IMR-90 (cell line): ENCODE measurements around the gene YPEL1. TPM values are rescaled to one million over a fixed set of nuclear protein-coding genes. Genes with fewer than 3 reads are reported as not detected.

Source experiments
- ATAC-seq: fragments of 200-7000 bp; cut with Tn5 transposase; 2 replicates; pipeline ENCODE4 v1.9.1; 2020; ENCODE audit warnings: low read depth, mild to moderate bottlenecking, moderate library complexity
- BruUV-seq: library from RNA; stranded (reverse); fragments of 400-500 nt; replicated peaks from 2 replicates; lab custom pipeline; 2021; lab: Mats Ljungman, UMichigan
- CTCF ChIA-PET: fragments of 300-600 bp; formaldehyde crosslinking; extraction: SDS; loops from one replicate; lab custom pipeline; 2021; ENCODE audit warnings: antibody characterized with exemption; lab: Yijun Ruan, JAX
- POLR2A ChIA-PET: fragments of 300-600 bp; sonication (Branson Sonifier 250); formaldehyde crosslinking; loops from one replicate; lab custom pipeline; 2022; ENCODE audit warnings: antibody characterized with exemption; ENCODE audit not compliant: unreplicated experiment; lab: Charles Lee
- DNase-seq: peaks from one replicate; pipeline ENCODE4 v3.0.0; 2013
- H2AFZ ChIP-seq: replicated peaks from 2 replicates; pipeline ENCODE3; 2013; ENCODE audit warnings: low read length, mild to moderate bottlenecking; ENCODE audit not compliant: poor library complexity
- H2AK5ac ChIP-seq: 2 replicates; pipeline ENCODE4 v1.6.1; 2013; ENCODE audit warnings: low read depth, low read length, inconsistent platforms
- H2AK9ac ChIP-seq: replicated peaks from 2 replicates; pipeline ENCODE3; 2013; ENCODE audit warnings: mild to moderate bottlenecking, low read depth, low read length, moderate library complexity; ENCODE audit not compliant: poor library complexity
- H2BK120ac ChIP-seq: 2 replicates; pipeline ENCODE4 v1.6.1; 2013; ENCODE audit warnings: low read depth, low read length, inconsistent platforms
- H2BK15ac ChIP-seq: 3 replicates; pipeline ENCODE4 v1.6.1; 2013; ENCODE audit warnings: low read depth, low read length, inconsistent platforms
- H2BK20ac ChIP-seq: 2 replicates; pipeline ENCODE4 v1.6.1; 2013; ENCODE audit warnings: low read depth, mild to moderate bottlenecking, inconsistent platforms, low read length, moderate library complexity
- H2BK5ac ChIP-seq: 2 replicates; pipeline ENCODE4 v1.6.1; 2013; ENCODE audit warnings: mild to moderate bottlenecking, low read depth, low read length, inconsistent platforms; ENCODE audit not compliant: poor library complexity, severe bottlenecking
- H3K14ac ChIP-seq: replicated peaks from 2 replicates; pipeline ENCODE4 v1.6.1; 2013; ENCODE audit warnings: low read depth, low read length, inconsistent platforms
- H3K18ac ChIP-seq: 2 replicates; pipeline ENCODE4 v1.6.1; 2013; ENCODE audit warnings: low read depth, low read length, control low read depth
- H3K23ac ChIP-seq: 2 replicates; pipeline ENCODE4 v1.6.1; 2013; ENCODE audit warnings: low read depth, low read length, inconsistent platforms
- H3K27ac ChIP-seq: 2 replicates; pipeline ENCODE4 v1.5.1; 2013; ENCODE audit warnings: mild to moderate bottlenecking, control low read depth, low read length; ENCODE audit not compliant: insufficient read depth
- H3K27me3 ChIP-seq: 2 replicates; pipeline ENCODE4 v1.6.1; 2013; ENCODE audit warnings: low read length; ENCODE audit not compliant: control insufficient read depth, insufficient read depth
- H3K36me3 ChIP-seq: 2 replicates; pipeline ENCODE4 v1.6.1; 2013; ENCODE audit warnings: low read length, mixed read lengths; ENCODE audit not compliant: control insufficient read depth, insufficient read depth
- H3K4ac ChIP-seq: 2 replicates; pipeline ENCODE4 v1.6.1; 2013; ENCODE audit warnings: low read depth, low read length, inconsistent platforms
- H3K4me1 ChIP-seq: 2 replicates; pipeline ENCODE4 v1.6.1; 2013; ENCODE audit warnings: low read length, mixed read lengths; ENCODE audit not compliant: control insufficient read depth, insufficient read depth
- H3K4me2 ChIP-seq: 2 replicates; pipeline ENCODE4 v1.6.1; 2013; ENCODE audit warnings: low read depth, mild to moderate bottlenecking, control low read depth, low read length, moderate library complexity
- H3K4me3 ChIP-seq: 2 replicates; pipeline ENCODE4 v1.5.1; 2013; ENCODE audit warnings: low read depth, mild to moderate bottlenecking, control low read depth, low read length, moderate library complexity; ENCODE audit not compliant: insufficient read depth
- H3K56ac ChIP-seq: 2 replicates; pipeline ENCODE4 v1.6.1; 2013; ENCODE audit warnings: low read length, inconsistent platforms; ENCODE audit not compliant: insufficient read depth; ENCODE audit errors: extremely low read depth
- H3K79me1 ChIP-seq, 2 experiments: 2 replicates each; pipeline ENCODE4 v1.6.1; 2013; ENCODE audit warnings: low read length in 2 of 2, inconsistent platforms in 1 of 2, low read depth in 1 of 2
- H3K9ac ChIP-seq: 2 replicates; pipeline ENCODE4 v1.6.1; 2013; ENCODE audit warnings: low read depth, low read length, control low read depth
- H3K9me1 ChIP-seq: 2 replicates; pipeline ENCODE4 v1.6.1; 2013; ENCODE audit warnings: low read length, inconsistent platforms; ENCODE audit not compliant: insufficient read depth
- H3K9me3 ChIP-seq: 2 replicates; pipeline ENCODE4 v1.6.1; 2013; ENCODE audit warnings: low read length; ENCODE audit not compliant: control insufficient read depth, insufficient read depth
- H4K20me1 ChIP-seq: 2 replicates; pipeline ENCODE4 v1.6.1; 2013; ENCODE audit warnings: low read length, inconsistent platforms; ENCODE audit not compliant: insufficient read depth
- H4K5ac ChIP-seq: 2 replicates; pipeline ENCODE4 v1.6.1; 2013; ENCODE audit warnings: mild to moderate bottlenecking, low read depth, low read length, control low read depth
- H4K8ac ChIP-seq, 2 experiments: 2 replicates each; pipeline ENCODE4 v1.6.1; 2013; ENCODE audit warnings: low read depth in 2 of 2, low read length in 2 of 2, control low read depth in 1 of 2, inconsistent platforms in 1 of 2
- H4K91ac ChIP-seq: 2 replicates; pipeline ENCODE4 v1.6.1; 2013; ENCODE audit warnings: low read depth, low read length, inconsistent platforms; ENCODE audit not compliant: insufficient read depth
- BHLHE40 ChIP-seq: fragments of 150-350 bp; IDR thresholded peaks from 2 replicates; pipeline ENCODE4 v1.6.1; 2016; ENCODE audit warnings: mild to moderate bottlenecking, low read depth, low read length
- CEBPB ChIP-seq: IDR thresholded peaks from 2 replicates; pipeline ENCODE4 v1.6.1; 2012; ENCODE audit warnings: low read depth, low read length, improper control_type of control experiment
- CHD1 ChIP-seq: IDR thresholded peaks from 2 replicates; pipeline ENCODE4 v1.6.1; 2012; ENCODE audit warnings: low read depth, low read length, improper control_type of control experiment
- FOS ChIP-seq: fragments of 150-350 bp; IDR thresholded peaks from 2 replicates; pipeline ENCODE4 v1.6.1; 2016; ENCODE audit warnings: low read depth, low read length
- MAFK ChIP-seq: IDR thresholded peaks from 2 replicates; pipeline ENCODE4 v1.6.1; 2012; ENCODE audit warnings: low read depth, low read length, improper control_type of control experiment
- MAZ ChIP-seq: IDR thresholded peaks from 2 replicates; pipeline ENCODE4 v1.6.1; 2012; ENCODE audit warnings: low read depth, mild to moderate bottlenecking, low read length, improper control_type of control experiment, moderate library complexity, borderline replicate concordance
- MXI1 ChIP-seq: IDR thresholded peaks from 2 replicates; pipeline ENCODE4 v1.6.1; 2012; ENCODE audit warnings: low read depth, mild to moderate bottlenecking, low read length, moderate library complexity, borderline replicate concordance
- POLR2A ChIP-seq: IDR thresholded peaks from 2 replicates; pipeline ENCODE4 v1.6.1; 2012; ENCODE audit warnings: mild to moderate bottlenecking, low read depth, low read length
- RAD21 ChIP-seq: IDR thresholded peaks from 2 replicates; pipeline ENCODE4 v1.6.1; 2012; ENCODE audit warnings: low read length, improper control_type of control experiment
- RCOR1 ChIP-seq: IDR thresholded peaks from 2 replicates; pipeline ENCODE4 v1.6.1; 2012; ENCODE audit warnings: mild to moderate bottlenecking, low read length, improper control_type of control experiment; ENCODE audit not compliant: insufficient replicate concordance
- RFX5 ChIP-seq: IDR thresholded peaks from 2 replicates; pipeline ENCODE4 v1.8.0; 2012; ENCODE audit warnings: low read depth, mild to moderate bottlenecking, low read length, moderate library complexity
- SMC3 ChIP-seq: fragments of 150-350 bp; IDR thresholded peaks from 2 replicates; pipeline ENCODE4 v1.6.1; 2016; ENCODE audit warnings: low read depth, mild to moderate bottlenecking, antibody characterized with exemption, low read length, moderate library complexity
- WGBS, 2 experiments: methylation state at CpG; one replicate each; pipeline versions ENCODE4 v1.1.5 to v1.1.7; 2013; ENCODE audit warnings: missing lambda C conversion rate in 2 of 2; ENCODE audit not compliant: insufficient read length in 1 of 2; ENCODE audit errors: extremely low coverage in 2 of 2; 5-methylcytosine and 5-hydroxymethylcytosine counted together
- dilution Hi-C: fragments of 300-500 bp; cut with HindIII; formaldehyde crosslinking; loops from one replicate; pipeline ENCODE4 v1.14.3; 2018; ENCODE audit warnings: low sequenced_read_pairs; ENCODE audit not compliant: unreplicated experiment
- in situ Hi-C: fragments of 300-500 bp; cut with MboI; formaldehyde crosslinking; loops from 3 replicates; pipeline ENCODE4 v1.14.3; 2019; ENCODE audit warnings: low sequenced_read_pairs, inconsistent platforms, mixed read lengths
- intact Hi-C: fragments of 100-400 bp; cut with micrococcal nuclease; formaldehyde crosslinking; loops from 2 replicates; pipeline ENCODE4 v1.10.0; 2022
- polyA plus RNA-seq, 3 experiments: library from polyadenylated mRNA; depleted of rRNA; stranded (reverse); fragments of >200 nt; gene quantifications; 2 replicates each; pipeline ENCODE4 v1.2.3, GENCODE V29; 2012; ENCODE audit warnings: low replicate concordance in 1 of 3
- total RNA-seq: library from RNA; depleted of rRNA; stranded (reverse); fragments of >200 nt; gene quantifications from 2 replicates; pipeline ENCODE4 v1.2.3, GENCODE V29; 2012
- TF ChIP-seq, protein P1 (sequence below): fragments of 150-350 bp; IDR thresholded peaks from 2 replicates; pipeline ENCODE4 v1.6.1; 2017; ENCODE audit warnings: mild to moderate bottlenecking, antibody characterized with exemption, low read length, low read depth
- TF ChIP-seq, protein P2 (sequence below): fragments of 150-350 bp; IDR thresholded peaks from 2 replicates; pipeline ENCODE4 v1.6.1; 2016; ENCODE audit warnings: low read depth, mild to moderate bottlenecking, low read length, moderate library complexity, borderline replicate concordance
- TF ChIP-seq, protein P3 (sequence below): conservative IDR thresholded peaks from 2 replicates; pipeline ENCODE4 v1.5.1; 2012; ENCODE audit warnings: mild to moderate bottlenecking, low read depth, low read length, improper control_type of control experiment

YPEL1 gene
- total and polyA plus RNA-seq, 2 of the 4 experiments (the other 2 are of a cell fraction), result 0.72 to 1.3 TPM

GRCh38 chr22:21745948-21746347, 10.4 kb upstream of the YPEL1 start:
- Histone ChIP-seq H3K27ac (no peak overlapping the region), H3K9me1 (peaks cover 9% of the 10 kb centered on the region), H4K91ac (peak overlapping the region; percentile 70), H3K9me3 (no peaks in the 10 kb centered on the region), H2AFZ (peak overlapping the region; percentile 56), H3K23ac (peak overlapping the region; percentile 48; the same call in 1 of the 2 replicates), H2BK5ac (no peak overlapping the region), H4K5ac (no peak overlapping the region), H2AK9ac (peak overlapping the region; percentile 39), H4K8ac (no peak overlapping the region; a peak in 1 of 4 replicates), H3K4me2 (no peak overlapping the region), H2BK15ac (peak overlapping the region; percentile 76; the same call in 2 of the 3 replicates), H2AK5ac (peak overlapping the region; percentile 90), H3K9ac (no peak overlapping the region), H2BK20ac (peak overlapping the region; percentile 90), H3K4ac (peak overlapping the region; percentile 87), H3K4me1 (peaks cover 9% of the 10 kb centered on the region; the same call in 1 of the 2 replicates), H3K27me3 (no peaks in the 10 kb centered on the region), H3K4me3 (no peak overlapping the region), H3K79me1 (no peaks in the 10 kb centered on the region), H3K18ac (peak overlapping the region; percentile 57), H3K56ac (no peak overlapping the region), H3K36me3 (no peaks in the 10 kb centered on the region), H3K14ac (peak overlapping the region; percentile 86), H4K20me1 (no peaks in the 10 kb centered on the region), H2BK120ac (peak overlapping the region; percentile 81)
- ATAC-seq (no peak), DNase-seq (no peak)
- POLR2A ChIA-PET, result no interaction called here
- CTCF ChIA-PET, result interaction anchor here (0.6 kb wide), 1 partner anchor 179 kb away, joined by 5 read pairs; no protein-coding TSS in a partner anchor
- BruUV-seq, result no TSS peak
- WGBS, 2 experiments, result 79% methylated on average over 5 of the region's 8 CpGs; no CpG with 5 or more reads in 1 of the 2 experiments
- in situ Hi-C loops, result no loop called here
- intact Hi-C loops, result no loop called here
- no peak for TF ChIP-seq RFX5
- TF ChIP-seq CEBPB, result no peak
- no peak for TF ChIP-seq MAZ
- no peak for TF ChIP-seq POLR2A
- no peak for TF ChIP-seq MXI1
- no peak for TF ChIP-seq CHD1
- TF ChIP-seq, protein P1, sequence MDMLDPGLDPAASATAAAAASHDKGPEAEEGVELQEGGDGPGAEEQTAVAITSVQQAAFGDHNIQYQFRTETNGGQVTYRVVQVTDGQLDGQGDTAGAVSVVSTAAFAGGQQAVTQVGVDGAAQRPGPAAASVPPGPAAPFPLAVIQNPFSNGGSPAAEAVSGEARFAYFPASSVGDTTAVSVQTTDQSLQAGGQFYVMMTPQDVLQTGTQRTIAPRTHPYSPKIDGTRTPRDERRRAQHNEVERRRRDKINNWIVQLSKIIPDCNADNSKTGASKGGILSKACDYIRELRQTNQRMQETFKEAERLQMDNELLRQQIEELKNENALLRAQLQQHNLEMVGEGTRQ, result no peak
- TF ChIP-seq RCOR1, result no peak
- TF ChIP-seq, protein P2, sequence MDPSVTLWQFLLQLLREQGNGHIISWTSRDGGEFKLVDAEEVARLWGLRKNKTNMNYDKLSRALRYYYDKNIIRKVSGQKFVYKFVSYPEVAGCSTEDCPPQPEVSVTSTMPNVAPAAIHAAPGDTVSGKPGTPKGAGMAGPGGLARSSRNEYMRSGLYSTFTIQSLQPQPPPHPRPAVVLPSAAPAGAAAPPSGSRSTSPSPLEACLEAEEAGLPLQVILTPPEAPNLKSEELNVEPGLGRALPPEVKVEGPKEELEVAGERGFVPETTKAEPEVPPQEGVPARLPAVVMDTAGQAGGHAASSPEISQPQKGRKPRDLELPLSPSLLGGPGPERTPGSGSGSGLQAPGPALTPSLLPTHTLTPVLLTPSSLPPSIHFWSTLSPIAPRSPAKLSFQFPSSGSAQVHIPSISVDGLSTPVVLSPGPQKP, result no peak
- TF ChIP-seq FOS, result no peak
- TF ChIP-seq RAD21, result no peak
- no peak for TF ChIP-seq SMC3
- TF ChIP-seq MAFK, result no peak
- TF ChIP-seq, protein P3, sequence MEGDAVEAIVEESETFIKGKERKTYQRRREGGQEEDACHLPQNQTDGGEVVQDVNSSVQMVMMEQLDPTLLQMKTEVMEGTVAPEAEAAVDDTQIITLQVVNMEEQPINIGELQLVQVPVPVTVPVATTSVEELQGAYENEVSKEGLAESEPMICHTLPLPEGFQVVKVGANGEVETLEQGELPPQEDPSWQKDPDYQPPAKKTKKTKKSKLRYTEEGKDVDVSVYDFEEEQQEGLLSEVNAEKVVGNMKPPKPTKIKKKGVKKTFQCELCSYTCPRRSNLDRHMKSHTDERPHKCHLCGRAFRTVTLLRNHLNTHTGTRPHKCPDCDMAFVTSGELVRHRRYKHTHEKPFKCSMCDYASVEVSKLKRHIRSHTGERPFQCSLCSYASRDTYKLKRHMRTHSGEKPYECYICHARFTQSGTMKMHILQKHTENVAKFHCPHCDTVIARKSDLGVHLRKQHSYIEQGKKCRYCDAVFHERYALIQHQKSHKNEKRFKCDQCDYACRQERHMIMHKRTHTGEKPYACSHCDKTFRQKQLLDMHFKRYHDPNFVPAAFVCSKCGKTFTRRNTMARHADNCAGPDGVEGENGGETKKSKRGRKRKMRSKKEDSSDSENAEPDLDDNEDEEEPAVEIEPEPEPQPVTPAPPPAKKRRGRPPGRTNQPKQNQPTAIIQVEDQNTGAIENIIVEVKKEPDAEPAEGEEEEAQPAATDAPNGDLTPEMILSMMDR, result no peak
- TF ChIP-seq BHLHE40, result no peak
- dilution Hi-C loops, result no loop called here
